Caco-2 (cell line): ENCODE results near the gene ATP5PD. TPM values are rescaled to one million over a fixed set of nuclear protein-coding genes. Genes with fewer than 3 reads are reported as not detected.

ENCODE experiments used
- BruUV-seq: library from RNA; stranded (reverse); fragments of 400-500 nt; replicated peaks from 2 replicates; lab custom pipeline; 2021; lab: Mats Ljungman, UMichigan
- CTCF ChIA-PET: fragments of 300-600 bp; sonication (Branson Sonifier 250); formaldehyde crosslinking; loops from one replicate; lab custom pipeline; 2022; ENCODE audit warnings: antibody characterized with exemption; lab: Charles Lee
- POLR2A ChIA-PET: fragments of 300-600 bp; sonication (Branson Sonifier 250); formaldehyde crosslinking; loops from one replicate; lab custom pipeline; 2022; ENCODE audit warnings: antibody characterized with exemption; lab: Charles Lee
- DNase-seq, 2 experiments: peaks; one replicate each; pipeline versions ENCODE4 v3.0.0 to v3.0.0-alpha.2; 2020 to 2022
- H3K27me3 ChIP-seq: replicated peaks from 2 replicates; pipeline ENCODE4 v1.6.0; 2011; ENCODE audit warnings: low read length; ENCODE audit not compliant: control insufficient read depth, insufficient read depth
- H3K36me3 ChIP-seq: 2 replicates; pipeline ENCODE4 v1.5.1; 2011; ENCODE audit warnings: low read length; ENCODE audit not compliant: control insufficient read depth, insufficient read depth
- H3K4me1 ChIP-seq: fragments of 250-450 bp; sonication (Bioruptor Pico); 2 replicates; pipeline ENCODE4 v1.5.1; 2020; ENCODE audit warnings: mild to moderate bottlenecking
- H3K4me3 ChIP-seq: 2 replicates; pipeline ENCODE4 v1.5.1; 2011; ENCODE audit warnings: low read depth, mild to moderate bottlenecking, control low read depth, low read length
- H3K9me3 ChIP-seq: fragments of 250-450 bp; sonication (Bioruptor Pico); 2 replicates; pipeline ENCODE4 v1.5.1; 2020; ENCODE audit warnings: mild to moderate bottlenecking, moderate library complexity
- H3K27ac Mint-ChIP-seq: one replicate; pipeline ENCODE4 v1.8.0; 2022; ENCODE audit warnings: mixed read lengths; ENCODE audit not compliant: unreplicated experiment
- H3K27me3 Mint-ChIP-seq: one replicate; pipeline ENCODE4 v1.8.0; 2022; ENCODE audit warnings: mixed read lengths; ENCODE audit not compliant: insufficient read depth, unreplicated experiment
- H3K36me3 Mint-ChIP-seq: one replicate; pipeline ENCODE4 v1.8.0; 2022; ENCODE audit warnings: mild to moderate bottlenecking, mixed read lengths; ENCODE audit not compliant: insufficient read depth, unreplicated experiment
- H3K4me1 Mint-ChIP-seq: one replicate; pipeline ENCODE4 v1.8.0; 2022; ENCODE audit warnings: low read depth, mixed read lengths; ENCODE audit not compliant: unreplicated experiment
- H3K4me3 Mint-ChIP-seq: one replicate; pipeline ENCODE4 v1.8.0; 2022; ENCODE audit warnings: mild to moderate bottlenecking, moderate library complexity, mixed read lengths; ENCODE audit not compliant: unreplicated experiment
- H3K9me3 Mint-ChIP-seq: one replicate; pipeline ENCODE4 v1.8.0; 2022; ENCODE audit warnings: mixed read lengths; ENCODE audit not compliant: unreplicated experiment
- CTCF ChIP-seq, 2 experiments: fragments of 200-600 bp in 1 of 2; IDR thresholded peaks; 1 replicate in 1 of 2; 2 replicates in 1 of 2; pipeline versions ENCODE4 v1.5.1 to v1.8.0; 2011 to 2022; ENCODE audit warnings: antibody characterized with exemption in 1 of 2, control low read depth in 1 of 2, inconsistent platforms in 1 of 2, low read depth in 1 of 2, low read length in 1 of 2, mild to moderate bottlenecking in 1 of 2, moderate library complexity in 1 of 2; ENCODE audit not compliant: insufficient read depth in 1 of 2, severe bottlenecking in 1 of 2, unreplicated experiment in 1 of 2
- intact Hi-C: fragments of 100-400 bp; cut with micrococcal nuclease; formaldehyde crosslinking; loops from one replicate; pipeline ENCODE4 v1.10.0; 2022; ENCODE audit not compliant: unreplicated experiment
- total RNA-seq: library from RNA; stranded (reverse); gene quantifications from 2 replicates; pipeline ENCODE4 v1.2.3, GENCODE V29; 2022

The ATP5PD gene
- total RNA-seq, 1 experiment from 2014 or later, result 316 TPM

GRCh38 chr17:74998783-74999182 is 48.0 kb downstream of the ATP5PD start:
- intact Hi-C loops, result no loop called here
- no peak overlapping the region for H3K27ac Mint-ChIP-seq
- Histone ChIP-seq H3K4me1 (peaks cover 14% of the 10 kb centered on the region), H3K36me3 (peaks cover 2% of the 10 kb centered on the region), H3K9me3 (no peaks in the 10 kb centered on the region), H3K27me3 (no peaks in the 10 kb centered on the region), H3K4me3 (no peak overlapping the region)
- no TSS peak for BruUV-seq
- no peak for DNase-seq
- no peak for TF ChIP-seq CTCF (IDR thresholded peaks at IDR 0.05; ENCODE audit: insufficient read depth in 1 of 2, low read depth in 1 of 2, low read length in 1 of 2, severe bottlenecking in 1 of 2, unreplicated experiment in 1 of 2)
- no peak overlapping the region for H3K4me3 Mint-ChIP-seq
- ChIA-PET CTCF (interaction anchor here (1.1 kb wide), 1 partner anchor 31 kb away, joined by 3 read pairs; no protein-coding TSS in a partner anchor), POLR2A (interaction anchor here (1.7 kb wide), 1 partner anchor 14 kb away, joined by 7 read pairs; the partner anchor contains the start of gene MRPL58)
- H3K4me1 Mint-ChIP-seq, result peaks cover 9% of the 10 kb centered on the region
- no peaks in the 10 kb centered on the region for H3K27me3 Mint-ChIP-seq
- H3K9me3 Mint-ChIP-seq, result no peaks in the 10 kb centered on the region
- H3K36me3 Mint-ChIP-seq, result peaks cover 51% of the 10 kb centered on the region

- Histone ChIP-seq H3K4me3 (no peak overlapping the region), H3K27me3 (no peaks in the 10 kb centered on the region), H3K9me3 (no peaks in the 10 kb centered on the region), H3K4me1 (peaks cover 43% of the 10 kb centered on the region), H3K36me3 (peaks cover 5% of the 10 kb centered on the region)
- TF ChIP-seq CTCF (IDR thresholded peaks at IDR 0.05; ENCODE audit: insufficient read depth in 1 of 2, low read depth in 1 of 2, low read length in 1 of 2, severe bottlenecking in 1 of 2, unreplicated experiment in 1 of 2), result no peak
- peaks cover 36% of the 10 kb centered on the region for H3K36me3 Mint-ChIP-seq
- no peak overlapping the region for H3K4me3 Mint-ChIP-seq
- no peak for DNase-seq
- H3K4me1 Mint-ChIP-seq, result peaks cover 32% of the 10 kb centered on the region
- no peaks in the 10 kb centered on the region for H3K9me3 Mint-ChIP-seq
- H3K27me3 Mint-ChIP-seq, result no peaks in the 10 kb centered on the region
- H3K27ac Mint-ChIP-seq, result peak overlapping the region; percentile 75
- CTCF ChIA-PET, result interaction anchor here (1.7 kb wide), 1 partner anchor 17 kb away, joined by 4 read pairs; the partner anchor contains the start of gene MRPL58
- POLR2A ChIA-PET, result no interaction called here
- intact Hi-C loops, result no loop called here
- no TSS peak for BruUV-seq
Measured at GRCh38 chr17:74995847-74996246, 50.9 kb downstream of the ATP5PD start.

- no peak overlapping the region for H3K4me3 Mint-ChIP-seq
- H3K9me3 Mint-ChIP-seq, result no peaks in the 10 kb centered on the region
- ChIA-PET POLR2A (interaction anchor here (0.7 to 1.0 kb wide), 3 partner anchors 18 to 373 kb away, joined by 3 to 4 read pairs (median 3); partner anchors contain the start of genes FDXR and MRPL58), CTCF (interaction anchor here (1.3 kb wide), 1 partner anchor 18 kb away, joined by 3 read pairs; the partner anchor contains the start of gene MRPL58)
- Histone ChIP-seq H3K4me1 (peaks cover 51% of the 10 kb centered on the region), H3K4me3 (no peak overlapping the region), H3K36me3 (peaks cover 4% of the 10 kb centered on the region), H3K27me3 (no peaks in the 10 kb centered on the region), H3K9me3 (no peaks in the 10 kb centered on the region)
- peaks cover 34% of the 10 kb centered on the region for H3K4me1 Mint-ChIP-seq
- no peaks in the 10 kb centered on the region for H3K27me3 Mint-ChIP-seq
- H3K27ac Mint-ChIP-seq, result peak overlapping the region; percentile 90
- peak in 1 of 2 experiments; percentile 40 for DNase-seq
- H3K36me3 Mint-ChIP-seq, result peaks cover 24% of the 10 kb centered on the region
- TF ChIP-seq CTCF (IDR thresholded peaks at IDR 0.05; ENCODE audit: insufficient read depth in 1 of 2, low read depth in 1 of 2, low read length in 1 of 2, severe bottlenecking in 1 of 2, unreplicated experiment in 1 of 2), result no peak
- intact Hi-C loops, result no loop called here
- BruUV-seq, result no TSS peak
Measured at GRCh38 chr17:74994440-74994839, 52.3 kb downstream of the ATP5PD start.
